SK-N-SH treated with all-trans-retinoic acid at 6 μM for 48 hours (cell line): ENCODE results near the gene TRRAP.
"Not testable (repeated sequence)": the region's sequence is repeated elsewhere in the genome, so short reads cannot be mapped to it uniquely, and the experiment has no call there.

Source experiments
- ARNTL ChIP-seq: fragments of 450-650 bp; formaldehyde crosslinking; IDR thresholded peaks from 2 replicates; pipeline ENCODE4 v1.5.0; 2020; ENCODE audit warnings: low read depth, mild to moderate bottlenecking, moderate library complexity, borderline replicate concordance
- BACH2 ChIP-seq: fragments of 250-450 bp; sonication (Bioruptor Pico); IDR thresholded peaks from 2 replicates; pipeline ENCODE4 v1.9.0; 2021; ENCODE audit warnings: mild to moderate bottlenecking, borderline replicate concordance
- CSDC2 ChIP-seq: fragments of 250-450 bp; sonication (Bioruptor Pico); IDR thresholded peaks from 2 replicates; pipeline ENCODE4 v1.5.0; 2020; ENCODE audit warnings: mild to moderate bottlenecking, moderate library complexity
- ESRRG ChIP-seq: fragments of 250-450 bp; sonication (Bioruptor Pico); IDR thresholded peaks from 2 replicates; pipeline ENCODE4 v1.6.1; 2021; ENCODE audit warnings: mild to moderate bottlenecking
- OSR1 ChIP-seq: fragments of 250-450 bp; sonication (Bioruptor Pico); IDR thresholded peaks from 2 replicates; pipeline ENCODE4 v1.8.0; 2022; ENCODE audit warnings: moderate library complexity, mild to moderate bottlenecking, inconsistent platforms
- ZFP3 ChIP-seq: fragments of 250-450 bp; sonication (Bioruptor Pico); IDR thresholded peaks from 2 replicates; pipeline ENCODE4 v1.5.0; 2020; ENCODE audit warnings: mild to moderate bottlenecking, moderate library complexity
- ZNF8 ChIP-seq: fragments of 450-650 bp; formaldehyde crosslinking; IDR thresholded peaks from 2 replicates; pipeline ENCODE4 v1.5.0; 2020; ENCODE audit warnings: mild to moderate bottlenecking, moderate library complexity

- TF ChIP-seq ZNF8; BACH2 (CRISPR knock-in tag); CSDC2 (CRISPR knock-in tag); ARNTL; ZFP3 (CRISPR knock-in tag); ESRRG (CRISPR knock-in tag); OSR1 (CRISPR knock-in tag): not testable (repeated sequence)
These were observed 167.9 kb downstream of the TRRAP start for GRCh38 chr7:99046262-99046661.
